ENCODE data around the gene SLC51A.

SLC51A gene

DNA sequence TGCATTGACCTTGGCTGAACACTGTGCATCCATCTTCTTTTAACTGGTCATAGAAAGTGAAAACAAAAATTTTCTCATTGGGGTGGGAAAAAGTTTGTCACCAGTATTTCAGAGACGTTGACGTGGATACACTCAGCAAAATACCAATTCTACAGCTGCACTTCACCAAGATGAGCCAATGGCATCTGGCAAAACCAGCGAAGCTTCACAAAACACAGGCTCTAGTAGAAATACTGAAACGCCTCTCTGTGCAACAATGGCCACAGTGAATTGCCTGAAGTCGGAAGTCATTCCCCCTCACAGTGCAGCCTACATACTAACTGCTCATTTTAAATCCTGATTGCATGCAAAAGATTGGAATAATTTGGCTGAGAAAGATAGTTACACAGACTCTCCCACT lies 54.2 kb downstream of the SLC51A start:
- TF ChIP-seq, protein P1, sequence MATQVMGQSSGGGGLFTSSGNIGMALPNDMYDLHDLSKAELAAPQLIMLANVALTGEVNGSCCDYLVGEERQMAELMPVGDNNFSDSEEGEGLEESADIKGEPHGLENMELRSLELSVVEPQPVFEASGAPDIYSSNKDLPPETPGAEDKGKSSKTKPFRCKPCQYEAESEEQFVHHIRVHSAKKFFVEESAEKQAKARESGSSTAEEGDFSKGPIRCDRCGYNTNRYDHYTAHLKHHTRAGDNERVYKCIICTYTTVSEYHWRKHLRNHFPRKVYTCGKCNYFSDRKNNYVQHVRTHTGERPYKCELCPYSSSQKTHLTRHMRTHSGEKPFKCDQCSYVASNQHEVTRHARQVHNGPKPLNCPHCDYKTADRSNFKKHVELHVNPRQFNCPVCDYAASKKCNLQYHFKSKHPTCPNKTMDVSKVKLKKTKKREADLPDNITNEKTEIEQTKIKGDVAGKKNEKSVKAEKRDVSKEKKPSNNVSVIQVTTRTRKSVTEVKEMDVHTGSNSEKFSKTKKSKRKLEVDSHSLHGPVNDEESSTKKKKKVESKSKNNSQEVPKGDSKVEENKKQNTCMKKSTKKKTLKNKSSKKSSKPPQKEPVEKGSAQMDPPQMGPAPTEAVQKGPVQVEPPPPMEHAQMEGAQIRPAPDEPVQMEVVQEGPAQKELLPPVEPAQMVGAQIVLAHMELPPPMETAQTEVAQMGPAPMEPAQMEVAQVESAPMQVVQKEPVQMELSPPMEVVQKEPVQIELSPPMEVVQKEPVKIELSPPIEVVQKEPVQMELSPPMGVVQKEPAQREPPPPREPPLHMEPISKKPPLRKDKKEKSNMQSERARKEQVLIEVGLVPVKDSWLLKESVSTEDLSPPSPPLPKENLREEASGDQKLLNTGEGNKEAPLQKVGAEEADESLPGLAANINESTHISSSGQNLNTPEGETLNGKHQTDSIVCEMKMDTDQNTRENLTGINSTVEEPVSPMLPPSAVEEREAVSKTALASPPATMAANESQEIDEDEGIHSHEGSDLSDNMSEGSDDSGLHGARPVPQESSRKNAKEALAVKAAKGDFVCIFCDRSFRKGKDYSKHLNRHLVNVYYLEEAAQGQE (IDR thresholded peaks at IDR 0.05; ENCODE audit: insufficient replicate concordance, low read depth): no peak
- TF ChIP-seq, protein P2, sequence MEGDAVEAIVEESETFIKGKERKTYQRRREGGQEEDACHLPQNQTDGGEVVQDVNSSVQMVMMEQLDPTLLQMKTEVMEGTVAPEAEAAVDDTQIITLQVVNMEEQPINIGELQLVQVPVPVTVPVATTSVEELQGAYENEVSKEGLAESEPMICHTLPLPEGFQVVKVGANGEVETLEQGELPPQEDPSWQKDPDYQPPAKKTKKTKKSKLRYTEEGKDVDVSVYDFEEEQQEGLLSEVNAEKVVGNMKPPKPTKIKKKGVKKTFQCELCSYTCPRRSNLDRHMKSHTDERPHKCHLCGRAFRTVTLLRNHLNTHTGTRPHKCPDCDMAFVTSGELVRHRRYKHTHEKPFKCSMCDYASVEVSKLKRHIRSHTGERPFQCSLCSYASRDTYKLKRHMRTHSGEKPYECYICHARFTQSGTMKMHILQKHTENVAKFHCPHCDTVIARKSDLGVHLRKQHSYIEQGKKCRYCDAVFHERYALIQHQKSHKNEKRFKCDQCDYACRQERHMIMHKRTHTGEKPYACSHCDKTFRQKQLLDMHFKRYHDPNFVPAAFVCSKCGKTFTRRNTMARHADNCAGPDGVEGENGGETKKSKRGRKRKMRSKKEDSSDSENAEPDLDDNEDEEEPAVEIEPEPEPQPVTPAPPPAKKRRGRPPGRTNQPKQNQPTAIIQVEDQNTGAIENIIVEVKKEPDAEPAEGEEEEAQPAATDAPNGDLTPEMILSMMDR (IDR thresholded peaks at IDR 0.05; ENCODE audit: insufficient read depth, low read length): no peak
- TF ChIP-seq POLR2AphosphoS5 (IDR thresholded peaks at IDR 0.05; ENCODE audit: low read depth): no peak
- TF ChIP-seq GABPA (IDR thresholded peaks at IDR 0.05; ENCODE audit: low read depth): no peak
- no peak for TF ChIP-seq SPI1 (IDR thresholded peaks at IDR 0.05; ENCODE audit: borderline replicate concordance, low read depth)
- Histone ChIP-seq H3K27ac (replicated peaks) (no peak overlapping the region), H3K4me3 (replicated peaks; ENCODE audit: insufficient read depth, low read length) (no peak overlapping the region), H3K27me3 (ENCODE audit: insufficient read depth, poor library complexity, severe bottlenecking) (no peaks in the 10 kb centered on the region)
- DNase-seq (ENCODE audit: low read depth in 1 of 2, low spot score in 1 of 2): no peak

DNA sequence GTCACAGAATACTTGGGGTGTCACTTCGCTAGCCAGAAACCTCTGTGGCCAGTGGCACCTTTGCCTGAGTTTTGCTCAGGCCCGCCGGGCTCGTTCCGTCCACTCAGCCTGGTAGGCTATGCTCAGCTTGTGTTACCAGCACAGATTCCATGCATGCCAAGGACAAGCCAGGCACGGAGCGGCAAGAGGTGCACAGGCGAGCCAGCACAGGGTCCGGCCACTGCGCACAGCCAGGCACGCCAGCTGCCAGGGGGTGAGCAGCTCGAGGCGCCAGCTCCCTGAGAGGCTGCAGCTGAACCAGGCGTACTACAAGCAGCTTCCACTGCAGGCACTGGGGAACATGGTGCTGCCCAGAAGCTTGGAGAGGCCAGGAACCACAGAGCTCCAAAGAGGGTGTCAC lies 56.5 kb downstream of the SLC51A start:
- TF ChIP-seq SPI1 (IDR thresholded peaks at IDR 0.05; ENCODE audit: borderline replicate concordance, low read depth) (no peak), GABPA (IDR thresholded peaks at IDR 0.05; ENCODE audit: low read depth) (no peak)
- TF ChIP-seq, protein P1 (IDR thresholded peaks at IDR 0.05; ENCODE audit: insufficient replicate concordance, low read depth): no peak
- DNase-seq (ENCODE audit: low read depth in 1 of 2, low spot score in 1 of 2): no peak
- no peak overlapping the region for H3K27ac ChIP-seq (replicated peaks)
- no peaks in the 10 kb centered on the region for H3K27me3 ChIP-seq (ENCODE audit: insufficient read depth, poor library complexity, severe bottlenecking)
- no peak overlapping the region for H3K4me3 ChIP-seq (replicated peaks; ENCODE audit: insufficient read depth, low read length)

DNA sequence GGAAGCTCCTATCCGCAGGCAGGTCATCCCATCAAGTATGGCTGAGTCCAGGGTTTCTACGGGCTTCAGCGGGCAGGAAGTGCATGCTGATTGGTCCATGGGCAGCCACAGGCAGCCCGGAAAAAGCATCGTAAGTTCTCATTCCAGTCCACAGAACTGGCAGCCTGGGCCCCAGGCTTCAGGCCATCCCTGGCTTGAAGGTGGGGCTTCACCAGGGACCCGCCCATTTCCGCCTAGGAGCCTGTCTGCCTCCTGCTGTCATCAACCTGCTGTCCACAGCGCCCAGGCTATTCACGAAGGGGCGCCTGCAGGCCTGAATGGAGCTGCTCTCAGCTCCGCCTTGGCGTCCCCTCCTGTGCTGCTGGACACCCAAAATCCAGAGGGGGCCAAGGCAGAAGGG lies 57.3 kb downstream of the SLC51A start:
- Histone ChIP-seq H3K4me3 (replicated peaks; ENCODE audit: insufficient read depth, low read length) (no peak overlapping the region), H3K27ac (replicated peaks) (no peak overlapping the region), H3K27me3 (ENCODE audit: insufficient read depth, poor library complexity, severe bottlenecking) (no peaks in the 10 kb centered on the region)
- TF ChIP-seq, protein P2 (IDR thresholded peaks at IDR 0.05; ENCODE audit: insufficient read depth, low read length): no peak
- no peak for TF ChIP-seq SPI1 (IDR thresholded peaks at IDR 0.05; ENCODE audit: borderline replicate concordance, low read depth)
- no peak for TF ChIP-seq GABPA (IDR thresholded peaks at IDR 0.05; ENCODE audit: low read depth)
- TF ChIP-seq, protein P1 (IDR thresholded peaks at IDR 0.05; ENCODE audit: insufficient replicate concordance, low read depth): no peak
- TF ChIP-seq POLR2AphosphoS5 (IDR thresholded peaks at IDR 0.05; ENCODE audit: low read depth): no peak
- no peak for DNase-seq (ENCODE audit: low read depth in 1 of 2, low spot score in 1 of 2)
